Right forelimb (tissue), 1 donor: ENCODE data around the gene TPPP.
A peak's percentile ranks its signal among the peaks of the same experiment; 100 is the strongest.
"Not testable (repeated sequence)": the region's sequence is repeated elsewhere in the genome, so short reads cannot be mapped to it uniquely, and the experiment has no call there.

Experiments used
- DNase-seq: peaks from one replicate; pipeline ENCODE4 v3.0.0-alpha.2; 2018

Gene TPPP

GRCh38 chr5:692529-693041 is 567 bp downstream of the TPPP start:
- DNase-seq, result not testable (repeated sequence)

GRCh38 chr5:691817-692528 is 1.2 kb downstream of the TPPP start:
- DNase-seq, result no peak

GRCh38 chr5:691049-691448 is 2.1 kb downstream of the TPPP start:
- not testable (repeated sequence) for DNase-seq

GRCh38 chr5:690293-690692 is 2.9 kb downstream of the TPPP start:
- not testable (repeated sequence) for DNase-seq

GRCh38 chr5:688348-689010 is 4.7 kb downstream of the TPPP start:
- DNase-seq, result not testable (repeated sequence)

- not testable (repeated sequence) for DNase-seq
These were observed 6.2 kb downstream of the TPPP start for GRCh38 chr5:686936-687335.

- not testable (repeated sequence) for DNase-seq
These were observed 7.0 kb downstream of the TPPP start for GRCh38 chr5:686172-686523.

GRCh38 chr5:685262-686171 is 7.6 kb downstream of the TPPP start:
- peak; percentile 22 for DNase-seq

- peak; percentile 26 for DNase-seq
These were observed 8.4 kb downstream of the TPPP start for GRCh38 chr5:684751-685216.

GRCh38 chr5:683551-684481 is 9.3 kb downstream of the TPPP start:
- DNase-seq, result peak; percentile 37

- peak; percentile 36 for DNase-seq
These were observed 10.3 kb downstream of the TPPP start for GRCh38 chr5:682651-683358.

GRCh38 chr5:682216-682615 is 10.9 kb downstream of the TPPP start:
- peak; percentile 11 for DNase-seq

GRCh38 chr5:681317-682191 is 11.6 kb downstream of the TPPP start:
- peak; percentile 30 for DNase-seq

- not testable (repeated sequence) for DNase-seq
These were observed 12.3 kb downstream of the TPPP start for GRCh38 chr5:680836-681235.

GRCh38 chr5:680118-680795 is 12.9 kb downstream of the TPPP start:
- not testable (repeated sequence) for DNase-seq

GRCh38 chr5:679166-679895 is 13.8 kb downstream of the TPPP start:
- peak; percentile 12 for DNase-seq

- DNase-seq, result peak; percentile 10
These were observed 14.6 kb downstream of the TPPP start for GRCh38 chr5:678521-678920.

- DNase-seq, result peak; percentile 38
These were observed 15.7 kb downstream of the TPPP start for GRCh38 chr5:677131-678101.
